Measurements from ENCODE around the gene TRPC6. TPM values are rescaled to one million over a fixed set of nuclear protein-coding genes. Genes with fewer than 3 reads are reported as not detected.

TRPC6 gene
- total RNA-seq, 4 donors from 2014 or later = 3.9 to 7.3 (median 6.0) TPM

DNA sequence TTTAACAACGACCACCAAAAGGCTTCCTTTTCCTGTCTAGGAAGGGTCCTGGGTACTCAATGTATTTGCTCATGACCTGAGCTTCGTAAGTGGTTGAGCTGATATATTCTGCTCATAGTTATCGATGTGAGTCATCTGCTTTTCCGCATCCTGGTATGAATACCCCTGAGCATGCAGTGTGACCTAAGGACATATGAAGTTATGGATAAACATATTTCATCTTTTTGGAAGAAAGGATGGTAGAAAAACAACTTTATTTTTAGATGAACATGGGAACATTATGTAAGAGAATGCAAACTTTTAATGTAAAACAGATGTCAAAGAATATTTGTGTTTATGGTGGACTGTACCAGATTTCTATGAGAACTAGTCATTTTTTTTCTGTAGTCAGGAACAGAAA is 28.4 kb downstream of the TRPC6 start:
- H3K4me3 ChIP-seq (ENCODE audit: low read depth, poor library complexity, severe bottlenecking) = no peak overlapping the region
- TF ChIP-seq, protein P1, sequence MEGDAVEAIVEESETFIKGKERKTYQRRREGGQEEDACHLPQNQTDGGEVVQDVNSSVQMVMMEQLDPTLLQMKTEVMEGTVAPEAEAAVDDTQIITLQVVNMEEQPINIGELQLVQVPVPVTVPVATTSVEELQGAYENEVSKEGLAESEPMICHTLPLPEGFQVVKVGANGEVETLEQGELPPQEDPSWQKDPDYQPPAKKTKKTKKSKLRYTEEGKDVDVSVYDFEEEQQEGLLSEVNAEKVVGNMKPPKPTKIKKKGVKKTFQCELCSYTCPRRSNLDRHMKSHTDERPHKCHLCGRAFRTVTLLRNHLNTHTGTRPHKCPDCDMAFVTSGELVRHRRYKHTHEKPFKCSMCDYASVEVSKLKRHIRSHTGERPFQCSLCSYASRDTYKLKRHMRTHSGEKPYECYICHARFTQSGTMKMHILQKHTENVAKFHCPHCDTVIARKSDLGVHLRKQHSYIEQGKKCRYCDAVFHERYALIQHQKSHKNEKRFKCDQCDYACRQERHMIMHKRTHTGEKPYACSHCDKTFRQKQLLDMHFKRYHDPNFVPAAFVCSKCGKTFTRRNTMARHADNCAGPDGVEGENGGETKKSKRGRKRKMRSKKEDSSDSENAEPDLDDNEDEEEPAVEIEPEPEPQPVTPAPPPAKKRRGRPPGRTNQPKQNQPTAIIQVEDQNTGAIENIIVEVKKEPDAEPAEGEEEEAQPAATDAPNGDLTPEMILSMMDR (IDR thresholded peaks at IDR 0.05) = no peak
- TF ChIP-seq POLR2A (IDR thresholded peaks at IDR 0.05) = no peak
- intact Hi-C loops (cut with DNase I; ENCODE audit: low total_unique reads) = no loop called here
- WGBS, 2 donors = 60 to 74% methylated on average over 4 of the region's 4 CpGs
- DNase-seq (ENCODE audit: low spot score in 2 of 2) = no peak

DNA sequence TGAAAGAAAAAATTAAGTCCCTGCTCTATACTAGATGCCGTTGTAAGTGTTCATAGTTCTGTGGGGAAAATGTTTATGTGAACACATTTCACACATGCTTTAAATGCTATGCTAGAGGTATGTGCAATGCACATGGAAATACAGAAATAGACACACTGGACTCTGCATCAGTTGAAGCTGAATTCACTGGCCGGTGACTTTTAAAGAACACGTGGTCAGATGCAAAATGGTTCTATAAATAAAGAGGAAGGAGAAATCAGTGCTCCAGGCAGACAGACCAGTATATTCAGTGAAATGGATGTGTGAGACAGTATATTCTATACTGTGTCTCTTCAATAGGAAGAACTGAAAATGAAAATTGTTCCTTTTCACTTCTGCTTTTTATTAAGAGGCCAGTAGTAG is 29.9 kb downstream of the TRPC6 start:
- TF ChIP-seq, protein P1 (IDR thresholded peaks at IDR 0.05) = no peak
- TF ChIP-seq POLR2A (IDR thresholded peaks at IDR 0.05) = no peak
- DNase-seq (ENCODE audit: low spot score in 2 of 2) = no peak
- no peak overlapping the region for H3K4me3 ChIP-seq (ENCODE audit: low read depth, poor library complexity, severe bottlenecking)
- 54 to 74% methylated on average over 3 of the region's 3 CpGs for WGBS, 2 donors
- intact Hi-C loops (cut with DNase I; ENCODE audit: low total_unique reads) = no loop called here

DNA sequence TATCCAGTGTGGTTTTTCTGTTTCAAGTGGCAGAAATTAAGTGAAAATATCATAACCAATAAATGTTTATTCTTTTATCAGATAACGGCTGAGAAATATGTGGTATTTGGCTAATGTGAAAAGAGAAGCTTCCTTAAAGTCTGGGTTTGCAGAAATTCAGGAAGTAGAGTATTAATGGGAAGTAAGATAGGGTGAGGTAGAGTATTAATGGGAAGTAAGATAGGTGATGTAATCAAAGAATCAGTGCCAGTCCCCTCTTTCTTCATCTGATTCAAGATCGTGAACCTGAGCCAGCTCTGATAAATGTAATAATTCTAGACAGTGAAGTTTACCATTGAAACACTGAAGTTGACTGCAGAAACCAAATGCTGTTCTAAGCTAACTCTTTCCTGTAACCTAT is 30.9 kb downstream of the TRPC6 start:
- WGBS, 2 donors = 29 to 41% methylated on average over 2 of the region's 2 CpGs
- intact Hi-C loops (cut with DNase I; ENCODE audit: low total_unique reads) = no loop called here
- TF ChIP-seq, protein P1 (IDR thresholded peaks at IDR 0.05) = no peak
- TF ChIP-seq POLR2A (IDR thresholded peaks at IDR 0.05) = no peak

DNA sequence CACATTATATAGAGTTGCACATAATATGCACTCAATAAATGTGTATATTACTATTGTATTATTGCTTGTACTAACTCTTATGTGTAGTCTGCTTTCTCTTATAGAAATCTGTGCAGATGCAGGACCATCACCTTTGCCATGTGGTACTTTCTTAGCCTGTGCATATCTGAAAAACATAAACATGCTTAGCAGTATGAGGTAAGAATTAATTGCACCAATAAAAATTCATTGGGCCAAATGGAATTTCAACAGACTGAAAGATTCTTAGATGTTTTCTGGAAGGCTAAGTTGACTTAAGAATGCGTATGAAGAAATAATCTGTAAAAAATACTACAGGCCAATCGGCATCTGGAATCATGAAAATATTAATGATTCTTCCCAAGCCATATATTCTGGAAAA is 55.3 kb downstream of the TRPC6 start:
- no peak overlapping the region for H3K4me3 ChIP-seq (ENCODE audit: low read depth, poor library complexity, severe bottlenecking)
- 83 to 85% methylated on average over 2 of the region's 2 CpGs for WGBS, 2 donors
- no peak for DNase-seq (ENCODE audit: low spot score in 2 of 2)
- intact Hi-C loops (cut with DNase I; ENCODE audit: low total_unique reads) = no loop called here
- TF ChIP-seq, protein P1 (IDR thresholded peaks at IDR 0.05) = no peak
- TF ChIP-seq POLR2A (IDR thresholded peaks at IDR 0.05) = no peak

More for the DNA sequence above, 30.9 kb downstream of the TRPC6 start:
- no peak overlapping the region for H3K4me3 ChIP-seq (ENCODE audit: low read depth, poor library complexity, severe bottlenecking)
- no peak for DNase-seq (ENCODE audit: low spot score in 2 of 2)

DNA sequence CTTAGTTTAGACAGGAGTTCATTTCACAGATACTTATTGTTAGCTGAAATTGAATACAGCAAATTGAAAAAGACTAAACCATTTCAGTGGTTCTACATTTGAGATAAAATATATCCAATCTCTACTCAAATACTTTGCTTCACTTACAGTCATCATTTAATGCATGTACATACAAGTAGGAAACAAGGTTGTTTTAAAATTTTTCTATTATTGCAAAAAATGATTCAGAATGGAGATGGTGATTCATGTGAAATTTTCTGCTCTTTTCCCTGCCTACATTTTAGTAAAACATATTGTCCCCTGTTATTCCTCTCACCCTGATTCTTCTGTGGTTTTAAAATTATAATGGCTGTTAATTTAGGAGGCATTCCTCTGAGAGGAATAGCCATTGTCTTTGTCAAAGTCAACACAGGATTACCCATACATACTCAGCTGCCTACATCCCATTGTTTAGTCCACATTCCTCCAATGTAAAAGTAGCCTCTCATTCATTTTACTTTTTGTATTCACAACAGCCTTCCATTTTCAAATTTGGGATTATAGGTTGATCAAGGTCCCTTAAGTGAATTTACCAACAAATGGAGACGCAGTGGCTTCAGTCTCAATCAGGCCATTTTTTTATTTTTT is 60.1 kb downstream of the TRPC6 start:
- no peak for DNase-seq (ENCODE audit: low spot score in 2 of 2)
- no peak for TF ChIP-seq POLR2A (IDR thresholded peaks at IDR 0.05)
- TF ChIP-seq, protein P1 (IDR thresholded peaks at IDR 0.05) = no peak
- no peak overlapping the region for H3K4me3 ChIP-seq (ENCODE audit: low read depth, poor library complexity, severe bottlenecking)
- intact Hi-C loops (cut with DNase I; ENCODE audit: low total_unique reads) = no loop called here
- WGBS, 2 donors = 0 to 95% methylated on average over 1 of the region's 1 CpG

DNA sequence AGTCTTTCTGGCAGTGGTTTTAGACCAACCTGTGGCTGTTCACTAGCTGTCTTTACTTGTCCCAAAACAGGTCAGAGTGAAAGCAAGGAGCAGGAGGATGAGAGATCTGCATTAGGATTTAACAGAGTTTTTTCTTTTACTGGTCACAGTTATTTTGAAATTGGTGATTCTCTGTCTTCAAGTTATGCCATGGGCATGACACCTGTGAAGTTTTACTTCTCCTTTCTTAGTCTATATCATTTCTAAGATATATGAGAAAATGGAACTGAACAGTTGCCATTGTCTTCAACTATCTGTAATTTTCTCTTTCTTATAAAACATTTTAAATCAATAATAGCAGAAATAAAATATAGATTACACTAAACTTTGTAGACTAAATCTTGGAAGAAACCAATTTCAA is 60.6 kb downstream of the TRPC6 start:
- H3K4me3 ChIP-seq (ENCODE audit: low read depth, poor library complexity, severe bottlenecking) = no peak overlapping the region
- TF ChIP-seq POLR2A (IDR thresholded peaks at IDR 0.05) = no peak
- TF ChIP-seq, protein P1 (IDR thresholded peaks at IDR 0.05) = no peak
- intact Hi-C loops (cut with DNase I; ENCODE audit: low total_unique reads) = no loop called here
- no peak for DNase-seq (ENCODE audit: low spot score in 2 of 2)

All from lower leg skin (tissue), 4 donors.